Thyroid gland (tissue), 4 donors: ENCODE measurements around the gene CLCNKA. TPM values are rescaled to one million over a fixed set of nuclear protein-coding genes. Genes with fewer than 3 reads are reported as not detected.
A peak's percentile ranks its signal among the peaks of the same experiment; 100 is the strongest.

Experiments used
- DNase-seq, 2 donors: peaks; one replicate each; pipeline ENCODE4 v3.0.0-alpha.2; 2019
- H3K27ac ChIP-seq, 3 donors: fragments of 200-600 bp; sonication (generic); 1 replicate in 2 of 3; 2 replicates in 1 of 3; pipeline ENCODE4 v1.5.1; 2016 to 2019; ENCODE audit warnings: mild to moderate bottlenecking in 1 of 3, moderate library complexity in 1 of 3
- H3K27me3 ChIP-seq: fragments of 200-600 bp; sonication (generic); one replicate; pipeline ENCODE4 v1.5.1; 2019
- H3K36me3 ChIP-seq, 2 donors: fragments of 200-600 bp; sonication (generic); one replicate each; pipeline ENCODE4 v1.5.1; 2016 to 2019
- H3K4me1 ChIP-seq, 2 donors: fragments of 200-600 bp; sonication (generic); one replicate each; pipeline ENCODE4 v1.5.1; 2017 to 2019
- H3K4me3 ChIP-seq, 3 donors: fragments of 200-600 bp; sonication (generic); replicated peaks in 1 of 3; 1 replicate in 2 of 3; 2 replicates in 1 of 3; pipeline ENCODE4 v1.5.1; 2016; ENCODE audit warnings: mild to moderate bottlenecking in 1 of 3
- H3K9me3 ChIP-seq: fragments of 200-600 bp; sonication (generic); one replicate; pipeline ENCODE4 v1.5.1; 2017
- CTCF ChIP-seq, 6 experiments: fragments of 200-600 bp in 3 of 6; fragments of 450-650 bp in 3 of 6; sonication (generic) in 3 of 6; IDR thresholded peaks; one replicate each; pipeline ENCODE4 v1.5.1; 2016 to 2019; ENCODE audit warnings: antibody characterized with exemption in 6 of 6, mild to moderate bottlenecking in 2 of 6, inconsistent platforms in 1 of 6, moderate library complexity in 1 of 6
- POLR2A ChIP-seq, 2 donors: fragments of 450-650 bp; IDR thresholded peaks; one replicate each; pipeline ENCODE4 v1.6.1; 2017; ENCODE audit warnings: antibody characterized with exemption in 2 of 2, mild to moderate bottlenecking in 2 of 2, moderate library complexity in 1 of 2
- WGBS, 2 donors: methylation state at CpG; one replicate each; pipeline ENCODE4 v1.1.5; 2017; 5-methylcytosine and 5-hydroxymethylcytosine counted together
- intact Hi-C: fragments of 100-400 bp; cut with DNase I; formaldehyde crosslinking; loops from one replicate; pipeline ENCODE4 v1.15.1; 2023
- total RNA-seq, 4 donors: library from RNA; depleted of rRNA; stranded (reverse); fragments of >200 nt; gene quantifications; one replicate each; pipeline ENCODE4 v1.2.3, GENCODE V29; 2016

Gene CLCNKA
- total RNA-seq, 4 donors from 2014 or later: 3.9 to 27.1 (median 16.1) TPM

- TF ChIP-seq POLR2A (IDR thresholded peaks at IDR 0.05) (no peak), CTCF (IDR thresholded peaks at IDR 0.05) (no peak)
- DNase-seq: no peak
- Histone ChIP-seq H3K4me1 (peaks cover 21 to 56% of the 10 kb centered on the region in 2 donors), H3K27me3 (no peaks in the 10 kb centered on the region), H3K36me3 (no peaks in the 10 kb centered on the region), H3K4me3 (no peak overlapping the region), H3K27ac (no peak overlapping the region), H3K9me3 (no peaks in the 10 kb centered on the region)
- intact Hi-C loops: no loop called here
- 94 to 98% methylated on average over 5 to 6 of the region's 6 CpGs for WGBS, 2 donors
Observed at GRCh38 chr1:16071614-16072013, 49.8 kb downstream of the CLCNKA start.

GRCh38 chr1:16072095-16072494 is 50.3 kb downstream of the CLCNKA start:
- no peaks in the 10 kb centered on the region for H3K9me3 ChIP-seq
- H3K27ac ChIP-seq: no peak overlapping the region
- H3K36me3 ChIP-seq: no peaks in the 10 kb centered on the region
- no peak overlapping the region for H3K4me3 ChIP-seq
- DNase-seq: no peak
- 76 to 90% methylated on average over 5 of the region's 5 CpGs for WGBS, 2 donors
- TF ChIP-seq POLR2A (IDR thresholded peaks at IDR 0.05) (no peak), CTCF (IDR thresholded peaks at IDR 0.05) (no peak)
- no peaks in the 10 kb centered on the region for H3K27me3 ChIP-seq
- peaks cover 21 to 61% of the 10 kb centered on the region in 2 donors for H3K4me1 ChIP-seq
- intact Hi-C loops: no loop called here

GRCh38 chr1:16072616-16073484 is 51.0 kb downstream of the CLCNKA start:
- intact Hi-C loops: no loop called here
- Histone ChIP-seq H3K27ac (peak overlapping the region in 1 of 3 donors; percentile 65), H3K4me3 (peak overlapping the region in 1 of 3 donors; percentile 37), H3K27me3 (no peaks in the 10 kb centered on the region), H3K9me3 (no peaks in the 10 kb centered on the region), H3K4me1 (peaks cover 19 to 55% of the 10 kb centered on the region in 2 donors), H3K36me3 (no peaks in the 10 kb centered on the region)
- WGBS, 2 donors: 10 to 19% methylated on average over 6 to 43 of the region's 49 CpGs
- peak; percentile 33 to 36 for DNase-seq
- TF ChIP-seq POLR2A (IDR thresholded peaks at IDR 0.05) (no peak), CTCF (IDR thresholded peaks at IDR 0.05) (no peak)

GRCh38 chr1:16073490-16074119 is 51.8 kb downstream of the CLCNKA start, which contains the start of gene FAM131C:
Gene FAM131C, minus strand, starts transcription at chr1:16073651. Its CDS starts 209 bp downstream, at chr1:16073442.
- H3K36me3 ChIP-seq: no peaks in the 10 kb centered on the region
- H3K4me3 ChIP-seq: peak within 1 kb of the TSS in 1 of 3 donors; percentile 37
- H3K9me3 ChIP-seq: no peaks in the 10 kb centered on the region
- H3K4me1 ChIP-seq: peaks cover 11 to 48% of the 10 kb centered on the region in 2 donors
- 4 to 5% methylated on average over 11 to 15 of the region's 54 CpGs for WGBS, 2 donors
- intact Hi-C loops: no loop called here
- peak; percentile 53 to 60 for DNase-seq
- H3K27me3 ChIP-seq: no peaks in the 10 kb centered on the region
- H3K27ac ChIP-seq: peak within 1 kb of the TSS in 1 of 3 donors; percentile 65
- peak in 3 of 6 experiments; percentile 71 to 89 (median 77) for TF ChIP-seq CTCF (IDR thresholded peaks at IDR 0.05)
- no peak for TF ChIP-seq POLR2A (IDR thresholded peaks at IDR 0.05)
